Right hindlimb (tissue), 1 donor: ENCODE measurements around the gene C1QL4.
"Not testable (repeated sequence)": the region's sequence is repeated elsewhere in the genome, so short reads cannot be mapped to it uniquely, and the experiment has no call there.

Experiments
- DNase-seq: peaks from one replicate; pipeline ENCODE4 v3.0.0-alpha.2; 2018

C1QL4 gene

DNA sequence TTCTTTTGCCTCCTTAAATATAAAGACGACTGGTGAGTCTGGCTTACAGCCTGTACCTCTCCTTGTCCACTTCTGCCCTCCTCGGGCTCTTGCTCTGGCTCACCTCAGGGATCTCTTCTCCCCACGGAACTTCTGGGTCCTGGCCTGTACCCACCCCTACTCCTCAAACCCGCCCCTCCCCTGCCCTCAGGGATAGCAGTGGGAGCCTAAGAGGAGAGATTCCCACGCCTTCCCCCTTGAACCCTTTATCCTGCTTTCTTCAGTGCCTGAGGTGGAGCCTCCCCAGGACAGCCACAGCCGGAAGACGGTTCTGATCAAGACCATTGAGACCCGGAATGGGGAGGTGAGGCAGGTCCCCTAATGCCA lies 39.3 kb downstream of the C1QL4 start:
- no peak for DNase-seq

DNA sequence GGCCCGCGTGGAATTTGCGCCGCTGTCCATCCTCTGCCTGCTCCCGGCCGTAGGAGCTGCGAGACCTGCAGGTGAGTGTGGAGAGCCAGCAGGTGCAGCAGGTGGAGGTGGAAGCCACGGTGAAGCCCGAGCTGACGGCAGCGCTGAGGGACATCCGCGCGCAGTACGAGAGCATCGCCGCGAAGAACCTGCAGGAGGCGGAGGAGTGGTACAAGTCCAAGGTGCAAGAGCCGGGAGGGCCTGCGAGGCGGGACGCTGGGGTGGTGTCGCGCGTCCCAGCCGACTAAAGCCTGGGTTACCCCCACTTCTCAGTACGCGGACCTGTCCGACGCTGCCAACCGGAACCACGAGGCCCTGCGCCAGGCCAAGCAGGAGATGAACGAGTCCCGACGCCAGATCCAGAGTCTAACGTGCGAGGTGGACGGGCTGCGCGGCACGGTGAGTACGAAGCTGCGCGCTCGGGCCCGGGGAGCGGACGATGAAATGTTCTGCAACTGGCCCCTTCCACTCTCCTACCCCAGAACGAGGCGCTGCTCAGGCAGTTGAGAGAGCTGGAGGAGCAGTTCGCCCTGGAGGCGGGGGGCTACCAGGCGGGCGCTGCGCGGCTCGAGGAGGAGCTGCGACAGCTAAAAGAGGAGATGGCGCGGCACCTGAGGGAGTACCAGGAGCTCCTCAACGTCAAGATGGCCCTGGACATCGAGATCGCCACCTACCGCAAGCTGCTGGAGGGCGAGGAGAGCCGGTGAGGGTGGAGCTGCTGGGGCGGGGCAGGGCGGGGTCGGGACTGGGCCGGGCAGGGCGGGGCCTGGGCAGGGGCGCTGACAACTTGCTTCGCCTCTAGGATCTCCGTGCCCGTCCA lies 39.9 kb downstream of the C1QL4 start:
- DNase-seq: no peak

DNA sequence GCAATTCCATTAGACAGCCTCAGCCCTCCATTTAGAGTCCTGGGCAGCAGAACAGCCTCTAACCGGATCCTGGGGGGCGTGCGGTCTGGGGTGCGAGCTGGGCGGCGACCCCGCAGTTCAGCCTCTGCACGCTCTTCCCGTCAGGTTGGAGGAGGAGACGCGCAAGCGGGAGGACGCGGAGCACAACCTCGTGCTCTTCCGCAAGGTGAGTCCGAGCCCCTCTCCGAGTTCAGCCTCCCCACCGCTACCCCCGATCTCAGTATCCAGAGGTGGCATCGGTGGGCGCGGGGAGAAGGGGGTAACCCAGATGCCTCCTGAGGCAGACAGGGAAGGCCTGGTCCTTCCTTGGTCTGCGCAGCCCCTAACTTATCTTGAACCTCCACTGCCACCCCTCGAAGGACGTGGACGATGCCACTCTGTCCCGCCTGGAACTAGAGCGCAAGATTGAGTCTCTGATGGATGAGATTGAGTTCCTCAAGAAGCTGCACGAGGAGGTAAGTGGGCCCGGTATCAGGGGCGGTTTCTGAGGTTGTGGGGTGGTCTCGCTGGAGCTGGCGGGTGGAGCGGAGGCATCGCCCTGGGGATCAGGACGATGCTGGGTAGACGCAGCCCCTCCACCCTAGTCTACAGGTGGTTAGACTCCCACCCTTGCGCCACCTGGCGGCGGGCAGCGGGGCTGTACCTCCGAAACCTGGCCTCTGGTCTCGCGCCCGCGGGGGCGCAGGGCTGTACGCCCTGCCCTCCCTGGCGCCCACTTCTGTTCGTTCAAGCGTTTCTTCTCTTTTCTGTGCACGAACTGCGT lies 40.8 kb downstream of the C1QL4 start:
- no peak for DNase-seq

DNA sequence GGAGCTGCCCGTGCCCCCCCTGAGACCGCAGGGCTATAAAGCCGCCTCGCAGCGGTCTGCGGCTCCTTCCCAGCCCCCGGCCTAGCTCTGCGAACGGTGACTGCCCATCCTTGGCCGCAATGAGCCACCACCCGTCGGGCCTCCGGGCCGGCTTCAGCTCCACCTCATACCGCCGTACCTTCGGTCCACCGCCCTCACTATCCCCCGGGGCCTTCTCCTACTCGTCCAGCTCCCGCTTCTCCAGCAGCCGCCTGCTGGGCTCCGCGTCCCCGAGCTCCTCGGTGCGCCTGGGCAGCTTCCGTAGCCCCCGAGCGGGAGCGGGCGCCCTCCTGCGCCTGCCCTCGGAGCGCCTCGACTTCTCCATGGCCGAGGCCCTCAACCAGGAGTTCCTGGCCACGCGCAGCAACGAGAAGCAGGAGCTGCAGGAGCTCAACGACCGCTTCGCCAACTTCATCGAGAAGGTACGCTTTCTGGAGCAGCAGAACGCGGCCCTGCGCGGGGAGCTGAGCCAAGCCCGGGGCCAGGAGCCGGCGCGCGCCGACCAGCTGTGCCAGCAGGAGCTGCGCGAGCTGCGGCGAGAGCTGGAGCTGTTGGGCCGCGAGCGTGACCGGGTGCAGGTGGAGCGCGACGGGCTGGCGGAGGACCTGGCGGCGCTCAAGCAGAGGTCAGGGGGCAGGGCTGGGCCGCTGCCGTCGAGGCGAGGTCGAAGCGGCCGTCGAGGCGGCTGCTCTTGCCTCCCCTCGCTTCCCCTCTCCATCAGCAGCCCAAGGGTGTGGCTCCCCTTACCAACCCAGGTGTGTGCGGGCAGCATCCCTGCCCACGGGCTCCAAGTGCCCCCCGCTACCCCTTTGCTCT lies 41.7 kb downstream of the C1QL4 start, which contains the start of gene PRPH:
PRPH (plus strand) TSS at position 66 of the 855 bp plus-strand sequence; CDS start at position 120, 54 bp downstream.
- DNase-seq: peak; percentile 45

DNA sequence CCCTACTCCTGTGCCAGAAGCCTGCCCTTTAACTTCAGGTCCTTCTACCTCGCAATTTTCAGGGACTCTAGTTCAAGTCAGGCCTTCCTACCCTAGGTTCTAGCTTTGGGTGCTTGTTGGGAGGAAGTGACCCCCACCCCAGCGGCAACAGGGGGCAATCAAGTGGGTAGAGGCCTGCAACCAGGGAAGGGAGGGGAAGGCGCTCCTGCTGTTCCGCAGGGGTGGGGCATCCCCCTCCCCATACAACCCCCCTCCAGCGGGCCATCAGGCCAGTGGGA lies 42.2 kb downstream of the C1QL4 start:
- DNase-seq: no peak

DNA sequence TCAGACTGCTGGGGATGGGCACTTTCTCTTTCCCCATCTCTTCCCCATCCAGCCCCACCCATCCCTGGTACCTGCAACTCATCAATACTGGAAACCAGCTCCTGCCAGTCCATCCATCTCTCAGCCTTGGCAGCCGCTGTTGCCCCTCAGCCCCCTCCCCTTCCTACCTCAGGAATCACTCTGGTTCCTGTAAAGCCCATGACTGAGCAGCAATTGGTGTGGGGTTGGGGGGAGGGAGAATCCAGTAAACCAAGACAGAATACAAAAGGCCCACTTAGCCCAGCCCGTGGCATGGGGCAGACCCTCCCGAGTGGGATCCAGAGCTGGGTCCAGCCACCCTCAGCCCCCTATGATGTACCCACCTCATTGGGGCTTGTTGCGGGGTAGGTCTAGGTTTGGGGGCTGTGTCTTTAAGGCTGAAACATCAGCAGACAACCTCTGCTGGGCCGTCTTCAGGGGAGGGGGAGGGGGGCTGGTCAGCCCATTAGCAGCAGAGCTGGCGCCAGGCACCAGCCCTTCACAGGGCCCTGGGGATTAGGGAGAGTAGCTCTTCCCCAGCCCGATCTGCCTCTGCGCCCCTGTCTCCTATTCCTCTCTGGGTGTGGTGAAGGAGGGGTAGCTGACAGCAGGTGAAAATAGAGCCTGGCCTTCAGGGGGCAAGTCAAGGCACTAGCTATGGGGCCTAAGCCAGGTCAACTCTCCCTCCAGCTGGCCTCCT lies 42.7 kb downstream of the C1QL4 start:
- no peak for DNase-seq

DNA sequence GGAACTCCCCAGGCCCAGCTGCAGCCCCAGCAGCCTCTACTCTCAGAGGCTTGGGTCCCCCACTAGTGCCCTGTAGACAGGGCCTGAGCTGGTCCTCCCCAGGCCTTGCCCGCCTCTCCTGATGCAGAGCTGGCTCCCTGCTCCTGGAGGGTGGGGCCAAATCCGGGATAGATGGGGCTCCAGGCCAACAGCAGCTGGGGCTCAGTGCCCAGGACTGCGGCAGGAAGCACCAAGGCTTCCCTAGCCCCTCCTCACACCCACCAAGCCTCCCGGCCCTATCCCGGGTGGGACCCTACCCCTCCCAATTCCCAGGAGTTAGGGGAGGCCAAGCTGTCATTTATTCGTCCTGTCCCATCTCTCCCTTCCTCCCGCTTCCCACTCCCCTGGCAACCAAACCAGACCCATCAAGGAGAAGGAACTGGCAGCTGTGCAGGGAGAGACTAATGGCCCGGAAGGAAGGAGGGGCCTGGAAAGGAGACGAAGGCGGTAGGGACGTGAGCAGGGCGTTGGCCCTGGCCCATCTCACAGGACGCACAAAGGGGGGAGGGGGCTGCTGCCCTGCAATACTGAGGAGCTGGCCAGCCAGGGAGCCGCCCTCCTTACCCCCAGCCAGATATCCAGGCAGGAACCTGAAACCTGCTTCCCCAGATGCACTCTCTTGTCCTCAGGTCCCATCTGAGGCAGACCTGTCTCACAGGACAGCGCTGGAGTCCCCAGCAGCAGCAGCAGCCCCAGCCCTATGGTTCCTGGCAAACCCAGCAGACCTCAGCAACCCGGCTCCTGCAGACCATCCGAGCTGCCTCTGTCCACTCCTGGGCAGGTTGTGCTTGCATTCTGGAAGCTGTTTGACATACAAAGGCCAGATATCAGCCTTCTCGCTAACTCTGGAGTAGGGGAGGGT lies 43.7 kb downstream of the C1QL4 start:
- peak; percentile 84 for DNase-seq

DNA sequence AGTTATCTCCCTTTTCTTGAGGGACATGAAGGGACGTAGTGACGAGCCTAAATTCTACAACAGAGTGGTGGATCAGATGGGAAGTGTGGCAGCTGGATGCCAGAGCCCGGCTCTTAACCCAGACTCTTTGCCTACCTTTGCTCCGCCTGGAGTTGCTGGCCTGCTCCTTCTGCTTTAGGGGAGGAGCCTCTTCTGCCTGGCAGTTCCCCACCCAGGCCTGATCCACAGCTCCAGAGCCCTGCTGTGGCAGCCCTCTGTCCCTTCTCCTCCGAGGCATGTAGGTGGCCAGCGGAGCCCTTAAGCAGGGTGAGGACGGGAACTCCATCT lies 44.3 kb downstream of the C1QL4 start:
- DNase-seq: no peak

DNA sequence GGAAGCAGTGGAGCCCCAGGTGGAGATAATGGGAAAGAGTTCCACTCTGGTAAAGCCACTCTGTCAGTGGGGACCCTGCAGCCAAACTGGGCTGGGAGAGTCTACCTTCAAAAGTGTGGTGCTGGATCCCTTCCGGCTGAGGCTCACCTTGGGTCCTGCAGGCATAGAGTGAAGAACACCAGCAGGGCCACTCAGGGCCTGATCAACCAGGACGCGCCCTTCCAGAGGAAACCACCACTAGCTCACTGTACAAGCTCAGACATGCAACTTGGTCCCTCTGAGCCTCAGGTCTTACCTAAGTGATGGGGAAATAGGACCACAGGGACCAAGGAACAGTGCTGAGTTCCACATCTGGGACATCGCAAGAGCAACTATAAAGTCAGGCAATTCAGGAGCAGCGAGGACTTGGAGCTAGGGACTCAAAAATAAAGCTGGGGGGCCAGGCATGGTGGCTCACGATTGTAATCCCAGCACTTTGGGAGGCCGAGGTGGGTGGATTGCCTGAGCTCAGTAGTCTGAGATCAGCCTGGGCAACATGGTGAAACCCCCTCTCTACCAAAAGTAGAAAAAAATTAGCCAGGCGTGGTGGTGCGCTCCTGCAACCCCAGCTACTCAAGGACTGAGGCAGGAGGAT lies 47.9 kb downstream of the C1QL4 start:
- DNase-seq: no peak

DNA sequence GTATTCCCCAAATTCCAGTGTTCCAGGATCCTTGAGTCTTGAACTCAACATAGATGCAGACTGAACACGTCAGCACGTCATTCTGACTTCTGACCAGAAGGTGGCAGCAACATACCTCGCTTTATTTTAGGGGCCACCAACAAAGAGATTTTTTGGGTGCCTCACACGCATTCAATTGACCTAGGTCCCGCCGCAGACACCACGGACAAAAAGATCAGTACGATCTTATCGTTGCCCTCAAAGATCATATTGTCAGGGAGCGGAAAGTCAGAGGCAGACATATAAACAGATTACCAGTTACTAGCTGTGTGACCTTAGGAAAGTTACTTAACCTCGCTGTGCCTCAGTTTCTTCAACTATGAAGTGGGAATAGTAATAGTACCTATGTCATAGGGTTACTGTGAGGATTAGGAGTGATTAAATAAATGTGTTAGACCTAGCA lies 48.6 kb downstream of the C1QL4 start:
- DNase-seq: peak; percentile 60

DNA sequence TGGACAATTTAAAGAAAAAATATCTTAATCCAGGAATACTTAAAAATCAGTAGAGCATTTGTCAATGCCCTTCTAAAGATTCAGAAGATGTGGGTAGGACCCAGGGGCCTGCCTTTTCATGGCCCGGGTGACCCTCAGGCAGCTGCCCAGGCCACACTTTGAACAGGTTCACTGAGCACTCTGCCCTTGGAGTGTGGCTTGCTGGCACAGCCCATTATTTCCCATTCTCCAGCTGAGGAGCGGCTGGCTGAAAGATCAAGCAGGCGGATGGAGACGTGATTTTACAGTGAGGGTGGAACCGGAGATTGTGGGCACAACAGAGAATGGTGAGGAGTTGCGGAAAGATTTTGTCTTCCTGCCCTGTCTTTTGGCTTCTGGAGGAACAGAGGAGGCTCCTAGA lies 49.1 kb downstream of the C1QL4 start:
- DNase-seq: no peak

DNA sequence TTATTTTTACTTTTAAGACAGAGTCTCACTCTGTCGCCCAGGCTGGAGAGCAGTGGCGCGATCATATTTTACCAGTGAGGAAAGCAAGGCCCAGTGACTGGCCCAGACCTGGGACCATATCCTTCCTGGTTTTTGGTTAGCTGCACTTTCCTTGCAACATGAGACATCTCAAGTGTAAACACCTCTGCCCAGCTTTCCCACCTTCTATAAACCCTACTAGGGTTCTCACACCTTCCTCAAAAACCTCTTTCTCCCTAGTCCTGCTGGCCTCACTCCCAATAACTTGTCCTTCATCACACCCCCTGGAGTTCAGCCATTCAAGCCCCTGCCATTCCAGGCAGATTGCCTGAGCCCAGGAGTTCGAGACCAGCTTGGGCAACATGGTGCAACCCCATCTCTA lies 52.3 kb downstream of the C1QL4 start:
- no peak for DNase-seq

DNA sequence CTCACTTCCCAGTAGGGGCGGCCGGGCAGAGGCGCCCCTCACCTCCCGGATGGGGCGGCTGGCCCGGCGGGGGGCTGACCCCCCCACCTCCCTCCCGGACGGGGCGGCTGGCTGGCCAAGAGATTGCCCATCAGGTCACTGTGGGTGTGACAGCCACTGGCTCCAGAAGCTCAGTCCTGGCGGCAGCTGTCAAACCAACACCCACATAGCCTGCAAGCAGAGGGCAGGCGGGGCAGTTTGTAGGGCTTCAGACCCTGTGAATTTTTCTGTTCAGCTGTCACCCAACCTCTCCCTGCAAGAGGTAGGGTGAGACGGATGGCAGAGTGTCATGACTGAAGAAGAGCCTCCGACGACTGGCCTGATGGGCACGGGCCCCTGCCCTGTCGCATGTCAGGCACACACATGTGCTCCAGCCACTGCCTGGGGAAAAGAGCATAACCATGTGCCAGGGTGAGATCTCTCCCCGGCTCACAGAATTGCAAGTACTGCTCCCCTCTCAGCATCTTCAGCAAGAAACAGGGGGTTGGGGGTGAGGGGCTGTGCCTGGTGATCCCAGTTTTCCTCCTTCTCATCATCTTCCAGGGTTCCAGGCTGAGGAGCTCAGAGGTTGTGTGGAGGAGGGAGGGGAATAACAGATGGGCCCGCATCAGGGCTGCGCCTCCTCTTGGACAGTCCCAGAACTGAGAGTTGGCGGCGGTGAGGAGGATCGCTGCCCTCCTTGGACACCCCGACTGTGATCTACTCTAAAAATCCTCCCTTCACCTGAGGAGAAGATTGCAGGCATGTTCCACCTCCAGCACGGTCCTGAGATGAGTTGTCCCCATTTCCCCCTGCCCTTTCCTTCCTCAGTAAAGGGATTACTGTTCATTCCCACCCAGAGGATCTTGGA lies 53.2 kb downstream of the C1QL4 start:
- no peak for DNase-seq

DNA sequence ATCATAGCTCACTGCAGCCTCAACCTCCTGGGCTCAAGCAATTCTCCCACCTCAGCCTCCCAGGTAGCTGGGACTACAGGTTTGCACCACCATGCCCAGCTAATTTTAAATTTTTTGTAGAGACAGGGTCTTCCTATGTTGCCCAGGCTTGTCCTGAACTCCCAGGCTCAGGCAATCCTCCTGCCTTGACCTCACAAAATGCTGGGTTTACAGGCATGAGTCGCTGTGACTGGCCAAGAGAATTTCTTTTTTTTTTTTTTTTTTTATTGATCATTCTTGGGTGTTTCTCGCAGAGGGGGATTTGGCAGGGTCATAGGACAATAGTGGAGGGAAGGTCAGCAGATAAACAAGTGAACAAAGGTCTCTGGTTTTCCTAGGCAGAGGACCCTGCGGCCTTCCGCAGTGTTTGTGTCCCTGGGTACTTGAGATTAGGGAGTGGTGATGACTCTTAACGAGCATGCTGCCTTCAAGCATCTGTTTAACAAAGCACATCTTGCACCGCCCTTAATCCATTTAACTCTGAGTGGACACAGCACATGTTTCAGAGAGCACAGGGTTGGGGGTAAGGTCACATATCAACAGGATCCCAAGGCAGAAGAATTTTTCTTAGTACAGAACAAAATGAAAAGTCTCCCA lies 54.1 kb downstream of the C1QL4 start:
- not testable (repeated sequence) for DNase-seq
